Mucosa of descending colon (tissue), 3 donors: ENCODE results near the gene ITIH5. TPM values are rescaled to one million over a fixed set of nuclear protein-coding genes. Genes with fewer than 3 reads are reported as not detected.

Experiments used
- ATAC-seq: fragments of 200-7000 bp; cut with Tn5 transposase; one replicate; pipeline ENCODE4 v1.9.1; 2020; ENCODE audit warnings: mild to moderate bottlenecking, moderate library complexity
- DNase-seq, 3 donors: peaks; one replicate each; pipeline ENCODE4 v3.0.0-alpha.2; 2020
- H3K36me3 ChIP-seq: fragments of 200-600 bp; one replicate; pipeline ENCODE4 v1.8.0; 2021; ENCODE audit warnings: low read depth, mild to moderate bottlenecking
- H3K4me1 ChIP-seq: fragments of 200-600 bp; one replicate; pipeline ENCODE4 v1.8.0; 2021; ENCODE audit warnings: low read depth, mild to moderate bottlenecking
- H3K4me3 ChIP-seq: fragments of 200-600 bp; one replicate; pipeline ENCODE4 v1.8.0; 2021; ENCODE audit warnings: mild to moderate bottlenecking
- H3K9me3 ChIP-seq: fragments of 200-600 bp; one replicate; pipeline ENCODE4 v1.8.0; 2021; ENCODE audit warnings: mild to moderate bottlenecking
- intact Hi-C, 2 donors: fragments of 100-400 bp; cut with DNase I in 1 of 2; cut with micrococcal nuclease in 1 of 2; formaldehyde crosslinking; loops; one replicate each; pipeline versions ENCODE4 v1.11.0 to v1.11.1; 2022; cut with DNase I, micrococcal nuclease
- total RNA-seq, 3 donors: library from RNA; stranded (reverse); fragmentation: NEBNext Ultra II Directional in 2 of 3; extraction: Animal tissue kit (Norgen Biotek cat#: 25700) in 2 of 3; gene quantifications; one replicate each; pipeline versions ENCODE4 v1.2.1 to v1.2.4, GENCODE V29; 2021 to 2023
- TF ChIP-seq, protein P1 (sequence below): fragments of 200-600 bp; IDR thresholded peaks from one replicate; pipeline ENCODE4 v1.8.0; 2022; ENCODE audit warnings: antibody characterized with exemption, mild to moderate bottlenecking
- donor health status: DM: no; HTN: no; CAD: no; lungs with moderate emphysema.
- donor health status: DM: no; HTN: no; CAD: no.
- donor health status: DM: no; HTN: yes; CAD: no.

ITIH5 gene
- total RNA-seq, 3 donors from 2014 or later, result 5.0 to 46.6 (median 8.1) TPM

- no peaks in the 10 kb centered on the region for H3K9me3 ChIP-seq
- TF ChIP-seq, protein P1, sequence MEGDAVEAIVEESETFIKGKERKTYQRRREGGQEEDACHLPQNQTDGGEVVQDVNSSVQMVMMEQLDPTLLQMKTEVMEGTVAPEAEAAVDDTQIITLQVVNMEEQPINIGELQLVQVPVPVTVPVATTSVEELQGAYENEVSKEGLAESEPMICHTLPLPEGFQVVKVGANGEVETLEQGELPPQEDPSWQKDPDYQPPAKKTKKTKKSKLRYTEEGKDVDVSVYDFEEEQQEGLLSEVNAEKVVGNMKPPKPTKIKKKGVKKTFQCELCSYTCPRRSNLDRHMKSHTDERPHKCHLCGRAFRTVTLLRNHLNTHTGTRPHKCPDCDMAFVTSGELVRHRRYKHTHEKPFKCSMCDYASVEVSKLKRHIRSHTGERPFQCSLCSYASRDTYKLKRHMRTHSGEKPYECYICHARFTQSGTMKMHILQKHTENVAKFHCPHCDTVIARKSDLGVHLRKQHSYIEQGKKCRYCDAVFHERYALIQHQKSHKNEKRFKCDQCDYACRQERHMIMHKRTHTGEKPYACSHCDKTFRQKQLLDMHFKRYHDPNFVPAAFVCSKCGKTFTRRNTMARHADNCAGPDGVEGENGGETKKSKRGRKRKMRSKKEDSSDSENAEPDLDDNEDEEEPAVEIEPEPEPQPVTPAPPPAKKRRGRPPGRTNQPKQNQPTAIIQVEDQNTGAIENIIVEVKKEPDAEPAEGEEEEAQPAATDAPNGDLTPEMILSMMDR, result no peak
- DNase-seq (no peak), ATAC-seq (no peak)
- peaks cover 6% of the 10 kb centered on the region for H3K4me1 ChIP-seq
- intact Hi-C loops, result no loop called here
- no peak overlapping the region for H3K4me3 ChIP-seq
- no peaks in the 10 kb centered on the region for H3K36me3 ChIP-seq
Observed at GRCh38 chr10:7560519-7560918, 106.2 kb downstream of the ITIH5 start.

GRCh38 chr10:7559386-7559785, 107.4 kb downstream of the ITIH5 start:
- no peak for ATAC-seq
- Histone ChIP-seq H3K4me3 (no peak overlapping the region), H3K9me3 (no peaks in the 10 kb centered on the region), H3K4me1 (peaks cover 6% of the 10 kb centered on the region), H3K36me3 (no peaks in the 10 kb centered on the region)
- TF ChIP-seq, protein P1, result no peak
- DNase-seq, result no peak
- intact Hi-C loops, result no loop called here

GRCh38 chr10:7558036-7558435, 108.7 kb downstream of the ITIH5 start:
- ATAC-seq (no peak), DNase-seq (no peak)
- Histone ChIP-seq H3K36me3 (no peaks in the 10 kb centered on the region), H3K4me1 (peaks cover 6% of the 10 kb centered on the region), H3K4me3 (no peak overlapping the region), H3K9me3 (no peaks in the 10 kb centered on the region)
- intact Hi-C loops, result no loop called here
- TF ChIP-seq, protein P1, result no peak

GRCh38 chr10:7553531-7553930, 113.2 kb downstream of the ITIH5 start:
- Histone ChIP-seq H3K9me3 (no peaks in the 10 kb centered on the region), H3K4me3 (no peak overlapping the region), H3K4me1 (no peaks in the 10 kb centered on the region), H3K36me3 (no peaks in the 10 kb centered on the region)
- TF ChIP-seq, protein P1, result no peak
- ATAC-seq, result no peak
- intact Hi-C loops, result no loop called here
- DNase-seq, result no peak

- H3K36me3 ChIP-seq, result no peaks in the 10 kb centered on the region
- H3K4me1 ChIP-seq, result no peaks in the 10 kb centered on the region
- no peak for ATAC-seq
- TF ChIP-seq, protein P1, result no peak
- DNase-seq, result no peak
- H3K4me3 ChIP-seq, result no peak overlapping the region
- H3K9me3 ChIP-seq, result no peaks in the 10 kb centered on the region
- intact Hi-C loops, result no loop called here
Observed at GRCh38 chr10:7551950-7552716, 114.6 kb downstream of the ITIH5 start.

DNA sequence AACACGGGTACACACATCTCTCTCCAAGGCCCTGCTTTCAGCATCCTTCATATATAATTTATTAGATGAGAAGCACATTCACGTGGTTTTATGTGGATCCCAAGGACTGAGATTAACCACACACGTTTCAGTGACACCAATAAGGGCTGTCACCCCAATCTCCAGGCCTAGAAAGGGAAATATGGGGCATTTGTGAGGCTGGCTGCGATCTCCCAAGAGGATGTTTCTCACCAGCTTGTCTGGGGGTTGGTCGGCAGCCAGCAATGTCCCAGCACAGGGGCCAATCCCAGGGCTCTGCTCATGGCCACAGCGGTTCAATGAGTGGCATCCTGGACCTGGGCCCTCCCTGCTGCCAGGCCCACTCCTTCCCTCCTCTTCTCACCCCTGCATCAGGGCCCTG, 115.5 kb downstream of the ITIH5 start:
- no peaks in the 10 kb centered on the region for H3K9me3 ChIP-seq
- no peaks in the 10 kb centered on the region for H3K36me3 ChIP-seq
- intact Hi-C loops, result no loop called here
- no peak overlapping the region for H3K4me3 ChIP-seq
- H3K4me1 ChIP-seq, result no peaks in the 10 kb centered on the region
- DNase-seq, result no peak
- ATAC-seq, result no peak
- TF ChIP-seq, protein P1, result no peak
